Ishikawa (cell line): ENCODE measurements around the gene FLT1.

Source experiments
- CREB1 ChIP-seq: IDR thresholded peaks from 2 replicates; pipeline ENCODE4 v1.6.1; 2012; ENCODE audit warnings: low read depth
- EGR1 ChIP-seq: IDR thresholded peaks from 2 replicates; pipeline ENCODE4 v1.6.1; 2012
- EP300 ChIP-seq: IDR thresholded peaks from 2 replicates; pipeline ENCODE4 v1.6.1; 2012; ENCODE audit warnings: borderline replicate concordance
- NFIC ChIP-seq: IDR thresholded peaks from 2 replicates; pipeline ENCODE4 v1.6.1; 2012
- RAD21 ChIP-seq: IDR thresholded peaks from 2 replicates; pipeline ENCODE4 v1.6.1; 2012; ENCODE audit warnings: low read depth
- TAF1 ChIP-seq: IDR thresholded peaks from 2 replicates; pipeline ENCODE4 v1.6.1; 2012; ENCODE audit warnings: low read depth, mild to moderate bottlenecking
- TCF12 ChIP-seq: IDR thresholded peaks from 2 replicates; pipeline ENCODE4 v1.6.1; 2012; ENCODE audit warnings: low read depth
- TEAD4 ChIP-seq: IDR thresholded peaks from 2 replicates; pipeline ENCODE4 v1.6.1; 2012
- YY1 ChIP-seq: IDR thresholded peaks from 2 replicates; pipeline ENCODE4 v1.6.1; 2012; ENCODE audit warnings: low read depth
- ZBTB7A ChIP-seq: IDR thresholded peaks from 2 replicates; pipeline ENCODE4 v1.6.1; 2012; ENCODE audit warnings: low read depth
- TF ChIP-seq, protein P1 (sequence below): IDR thresholded peaks from 2 replicates; pipeline ENCODE4 v1.6.1; 2012
- TF ChIP-seq, protein P2 (sequence below): IDR thresholded peaks from 2 replicates; pipeline ENCODE4 v1.6.1; 2012
- TF ChIP-seq, protein P3 (sequence below): IDR thresholded peaks from 2 replicates; pipeline ENCODE4 v1.6.1; 2012; ENCODE audit warnings: low read depth, mild to moderate bottlenecking

DNA sequence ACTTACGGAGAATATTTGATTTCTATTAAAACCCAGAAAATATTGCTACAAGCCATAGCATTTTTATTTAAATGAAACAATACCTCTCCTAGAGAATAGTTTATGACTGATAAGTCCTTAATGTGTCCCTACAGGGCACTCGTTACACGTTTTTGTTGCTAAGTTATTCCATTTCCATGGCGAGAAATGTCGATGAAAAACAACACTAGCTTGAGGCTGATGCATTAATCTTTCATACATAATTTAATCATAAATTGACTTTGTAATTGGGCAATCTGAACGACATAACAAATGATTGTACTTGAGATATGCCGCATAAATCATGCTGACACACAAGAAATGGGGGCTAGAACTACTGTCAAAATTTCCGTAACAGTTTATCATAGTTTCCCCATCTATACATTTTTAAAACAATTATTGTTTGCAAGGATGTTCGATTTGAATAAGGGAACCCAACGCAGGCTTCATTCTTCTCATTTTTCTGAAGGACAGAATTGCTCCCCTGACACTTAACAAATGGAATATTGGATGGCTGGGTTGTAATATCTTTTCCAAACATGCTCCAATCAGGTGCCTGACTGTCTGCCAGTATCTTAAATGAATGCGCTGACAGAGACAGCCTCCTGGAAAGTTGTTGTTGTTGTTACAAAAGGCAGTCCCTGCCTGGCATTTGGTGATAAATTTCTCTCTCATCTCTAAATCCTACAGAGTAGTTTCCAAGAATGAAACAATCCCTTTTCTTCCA lies 61.9 kb downstream of the FLT1 start:
- TF ChIP-seq RAD21 (no peak), CREB1 (no peak), YY1 (no peak), EP300 (no peak), ZBTB7A (no peak), EGR1 (no peak), NFIC (no peak), TAF1 (no peak), TEAD4 (no peak), TCF12 (no peak)
- TF ChIP-seq, protein P1, sequence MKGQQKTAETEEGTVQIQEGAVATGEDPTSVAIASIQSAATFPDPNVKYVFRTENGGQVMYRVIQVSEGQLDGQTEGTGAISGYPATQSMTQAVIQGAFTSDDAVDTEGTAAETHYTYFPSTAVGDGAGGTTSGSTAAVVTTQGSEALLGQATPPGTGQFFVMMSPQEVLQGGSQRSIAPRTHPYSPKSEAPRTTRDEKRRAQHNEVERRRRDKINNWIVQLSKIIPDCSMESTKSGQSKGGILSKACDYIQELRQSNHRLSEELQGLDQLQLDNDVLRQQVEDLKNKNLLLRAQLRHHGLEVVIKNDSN, result no peak
- TF ChIP-seq, protein P2, sequence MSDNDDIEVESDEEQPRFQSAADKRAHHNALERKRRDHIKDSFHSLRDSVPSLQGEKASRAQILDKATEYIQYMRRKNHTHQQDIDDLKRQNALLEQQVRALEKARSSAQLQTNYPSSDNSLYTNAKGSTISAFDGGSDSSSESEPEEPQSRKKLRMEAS, result no peak
- TF ChIP-seq, protein P3, sequence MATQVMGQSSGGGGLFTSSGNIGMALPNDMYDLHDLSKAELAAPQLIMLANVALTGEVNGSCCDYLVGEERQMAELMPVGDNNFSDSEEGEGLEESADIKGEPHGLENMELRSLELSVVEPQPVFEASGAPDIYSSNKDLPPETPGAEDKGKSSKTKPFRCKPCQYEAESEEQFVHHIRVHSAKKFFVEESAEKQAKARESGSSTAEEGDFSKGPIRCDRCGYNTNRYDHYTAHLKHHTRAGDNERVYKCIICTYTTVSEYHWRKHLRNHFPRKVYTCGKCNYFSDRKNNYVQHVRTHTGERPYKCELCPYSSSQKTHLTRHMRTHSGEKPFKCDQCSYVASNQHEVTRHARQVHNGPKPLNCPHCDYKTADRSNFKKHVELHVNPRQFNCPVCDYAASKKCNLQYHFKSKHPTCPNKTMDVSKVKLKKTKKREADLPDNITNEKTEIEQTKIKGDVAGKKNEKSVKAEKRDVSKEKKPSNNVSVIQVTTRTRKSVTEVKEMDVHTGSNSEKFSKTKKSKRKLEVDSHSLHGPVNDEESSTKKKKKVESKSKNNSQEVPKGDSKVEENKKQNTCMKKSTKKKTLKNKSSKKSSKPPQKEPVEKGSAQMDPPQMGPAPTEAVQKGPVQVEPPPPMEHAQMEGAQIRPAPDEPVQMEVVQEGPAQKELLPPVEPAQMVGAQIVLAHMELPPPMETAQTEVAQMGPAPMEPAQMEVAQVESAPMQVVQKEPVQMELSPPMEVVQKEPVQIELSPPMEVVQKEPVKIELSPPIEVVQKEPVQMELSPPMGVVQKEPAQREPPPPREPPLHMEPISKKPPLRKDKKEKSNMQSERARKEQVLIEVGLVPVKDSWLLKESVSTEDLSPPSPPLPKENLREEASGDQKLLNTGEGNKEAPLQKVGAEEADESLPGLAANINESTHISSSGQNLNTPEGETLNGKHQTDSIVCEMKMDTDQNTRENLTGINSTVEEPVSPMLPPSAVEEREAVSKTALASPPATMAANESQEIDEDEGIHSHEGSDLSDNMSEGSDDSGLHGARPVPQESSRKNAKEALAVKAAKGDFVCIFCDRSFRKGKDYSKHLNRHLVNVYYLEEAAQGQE, result no peak
